MM.1S (cell line): ENCODE data around the gene TMEM229B.

Experiments
- EZH2 ChIP-seq: fragments of 300-600 bp; sonication (generic); optimal IDR thresholded peaks from 2 replicates; pipeline ENCODE3; 2017; ENCODE audit warnings: low read depth, mild to moderate bottlenecking, antibody characterized with exemption, low read length, mixed read lengths
- EZH2phosphoT487 ChIP-seq: fragments of 300-600 bp; sonication (generic); IDR thresholded peaks from 2 replicates; pipeline ENCODE4 v1.6.1; 2018; ENCODE audit warnings: antibody characterized with exemption, low read length
- TF ChIP-seq, protein P1 (sequence below): fragments of 300-600 bp; sonication (generic); IDR thresholded peaks from 2 replicates; pipeline ENCODE4 v1.5.1; 2016; ENCODE audit warnings: antibody characterized with exemption, low read length, mixed read lengths

DNA sequence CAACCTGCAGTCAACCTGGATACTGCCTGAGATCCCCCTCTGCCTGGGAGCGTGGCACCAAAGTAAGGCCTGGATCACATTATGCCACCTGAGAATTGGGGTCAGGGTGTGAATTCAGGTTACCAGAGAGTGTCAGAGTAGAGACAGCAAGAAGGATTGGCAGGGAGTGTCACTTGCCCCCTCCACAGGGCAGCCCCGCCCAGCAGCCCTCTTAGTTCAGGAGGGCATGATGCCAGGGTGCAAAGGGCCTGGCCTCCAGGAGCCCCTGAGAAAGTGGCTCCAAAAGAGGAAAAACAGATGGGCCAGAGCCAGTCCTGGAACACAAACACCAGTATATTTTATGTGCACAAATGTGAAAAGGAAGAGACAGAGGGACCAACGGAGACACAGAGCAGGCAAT lies 18.6 kb downstream of the TMEM229B start:
- TF ChIP-seq, protein P1, sequence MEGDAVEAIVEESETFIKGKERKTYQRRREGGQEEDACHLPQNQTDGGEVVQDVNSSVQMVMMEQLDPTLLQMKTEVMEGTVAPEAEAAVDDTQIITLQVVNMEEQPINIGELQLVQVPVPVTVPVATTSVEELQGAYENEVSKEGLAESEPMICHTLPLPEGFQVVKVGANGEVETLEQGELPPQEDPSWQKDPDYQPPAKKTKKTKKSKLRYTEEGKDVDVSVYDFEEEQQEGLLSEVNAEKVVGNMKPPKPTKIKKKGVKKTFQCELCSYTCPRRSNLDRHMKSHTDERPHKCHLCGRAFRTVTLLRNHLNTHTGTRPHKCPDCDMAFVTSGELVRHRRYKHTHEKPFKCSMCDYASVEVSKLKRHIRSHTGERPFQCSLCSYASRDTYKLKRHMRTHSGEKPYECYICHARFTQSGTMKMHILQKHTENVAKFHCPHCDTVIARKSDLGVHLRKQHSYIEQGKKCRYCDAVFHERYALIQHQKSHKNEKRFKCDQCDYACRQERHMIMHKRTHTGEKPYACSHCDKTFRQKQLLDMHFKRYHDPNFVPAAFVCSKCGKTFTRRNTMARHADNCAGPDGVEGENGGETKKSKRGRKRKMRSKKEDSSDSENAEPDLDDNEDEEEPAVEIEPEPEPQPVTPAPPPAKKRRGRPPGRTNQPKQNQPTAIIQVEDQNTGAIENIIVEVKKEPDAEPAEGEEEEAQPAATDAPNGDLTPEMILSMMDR, result no peak
- TF ChIP-seq EZH2phosphoT487 (no peak), EZH2 (no peak)
